ENCODE results near the gene UGT1A6.

UGT1A6 gene

DNA sequence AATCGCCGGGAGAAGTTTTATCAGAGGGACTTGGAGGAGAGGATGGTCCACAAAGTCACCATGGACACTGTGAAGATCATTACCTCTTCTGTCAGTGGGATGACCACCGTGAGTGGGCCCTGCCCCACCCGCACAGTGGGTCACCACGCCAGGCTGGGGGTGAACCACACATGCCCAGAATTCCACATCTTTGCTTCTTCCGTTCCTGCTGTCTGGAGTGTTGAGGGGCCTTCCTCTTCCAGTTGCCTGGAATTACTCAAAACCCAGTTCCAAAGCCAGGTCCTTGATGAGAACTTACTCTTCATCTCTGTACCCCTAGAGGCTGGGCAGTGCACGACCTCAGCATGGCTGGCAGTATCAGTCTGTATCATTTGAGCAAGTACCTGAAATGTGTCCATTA lies 107.5 kb downstream of the UGT1A6 start:
- no peak for DNase-seq (ENCODE audit: low read depth in 3 of 3)

- DNase-seq (ENCODE audit: low read depth in 3 of 3) = no peak
These were observed 108.9 kb downstream of the UGT1A6 start for GRCh38 chr2:233801357-233802131.

DNA sequence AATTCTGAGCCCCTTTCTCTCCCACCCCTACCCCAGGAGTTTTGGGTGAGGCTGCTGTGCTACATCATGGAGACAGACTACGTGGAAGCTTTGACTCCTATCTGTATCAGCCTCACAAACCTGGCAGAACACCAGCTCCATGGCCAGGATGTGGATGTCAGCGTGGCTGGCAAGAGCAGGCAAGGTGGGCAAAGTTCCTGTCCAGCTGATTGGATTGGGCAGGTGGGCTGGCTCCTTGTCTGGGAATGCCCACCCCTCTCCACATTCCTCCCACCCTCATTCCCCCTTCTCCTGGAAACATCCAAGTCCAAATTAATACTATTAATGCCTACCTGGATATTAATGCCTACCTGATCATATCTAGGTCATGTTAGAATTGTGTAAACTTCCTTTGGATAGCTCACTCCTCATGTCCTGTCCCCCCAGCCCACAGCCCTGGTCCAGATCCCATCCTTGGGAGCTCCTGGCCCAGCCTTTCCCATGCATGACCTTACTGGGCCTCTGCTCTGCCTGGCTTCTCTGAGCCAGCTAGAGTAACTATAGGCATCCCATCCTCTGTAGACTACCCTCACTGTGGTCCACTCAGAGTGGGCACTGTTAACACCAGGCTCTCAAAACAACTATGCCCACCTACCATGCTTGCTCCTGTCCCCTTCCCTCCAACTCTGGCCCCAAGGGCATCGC lies 109.6 kb downstream of the UGT1A6 start:
- DNase-seq (ENCODE audit: low read depth in 3 of 3) = no peak

- DNase-seq (ENCODE audit: low read depth in 3 of 3) = no peak
These were observed 110.7 kb downstream of the UGT1A6 start for GRCh38 chr2:233803292-233803911.

GRCh38 chr2:233803994-233804393 lies 111.3 kb downstream of the UGT1A6 start:
- DNase-seq (ENCODE audit: low read depth in 3 of 3) = no peak

DNA sequence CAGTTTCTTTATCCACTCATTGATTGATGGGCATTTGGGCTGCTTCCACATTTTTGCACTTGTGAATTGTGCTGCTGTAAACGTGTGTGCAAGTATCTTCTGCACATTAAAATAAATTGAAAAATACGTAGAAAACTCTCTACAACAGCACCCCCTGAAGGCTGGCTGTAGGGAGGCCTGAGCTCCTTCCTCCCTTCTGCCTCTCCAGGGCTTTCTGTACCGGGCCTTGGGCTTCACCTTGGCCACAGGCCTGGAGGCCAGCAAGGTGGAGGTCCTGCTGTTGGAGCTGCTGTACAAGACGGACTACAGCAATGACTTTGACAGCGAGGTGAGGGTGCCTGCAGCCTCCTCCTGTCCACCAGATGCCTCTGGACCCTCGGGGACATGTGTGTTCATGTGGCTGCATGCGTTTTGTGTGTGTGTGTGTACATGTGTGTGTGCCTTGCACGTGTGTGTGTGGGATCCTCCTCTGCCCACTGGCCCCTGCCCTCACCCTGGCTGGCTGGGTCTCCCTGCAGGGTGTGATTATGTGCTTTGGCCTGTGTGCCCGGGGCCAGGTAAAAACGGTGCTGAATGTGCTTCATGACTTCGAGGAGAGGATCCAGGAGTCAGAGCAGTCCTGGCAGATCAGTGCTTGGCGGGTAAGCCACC lies 114.7 kb downstream of the UGT1A6 start:
- no peak for DNase-seq (ENCODE audit: low read depth in 3 of 3)

DNA sequence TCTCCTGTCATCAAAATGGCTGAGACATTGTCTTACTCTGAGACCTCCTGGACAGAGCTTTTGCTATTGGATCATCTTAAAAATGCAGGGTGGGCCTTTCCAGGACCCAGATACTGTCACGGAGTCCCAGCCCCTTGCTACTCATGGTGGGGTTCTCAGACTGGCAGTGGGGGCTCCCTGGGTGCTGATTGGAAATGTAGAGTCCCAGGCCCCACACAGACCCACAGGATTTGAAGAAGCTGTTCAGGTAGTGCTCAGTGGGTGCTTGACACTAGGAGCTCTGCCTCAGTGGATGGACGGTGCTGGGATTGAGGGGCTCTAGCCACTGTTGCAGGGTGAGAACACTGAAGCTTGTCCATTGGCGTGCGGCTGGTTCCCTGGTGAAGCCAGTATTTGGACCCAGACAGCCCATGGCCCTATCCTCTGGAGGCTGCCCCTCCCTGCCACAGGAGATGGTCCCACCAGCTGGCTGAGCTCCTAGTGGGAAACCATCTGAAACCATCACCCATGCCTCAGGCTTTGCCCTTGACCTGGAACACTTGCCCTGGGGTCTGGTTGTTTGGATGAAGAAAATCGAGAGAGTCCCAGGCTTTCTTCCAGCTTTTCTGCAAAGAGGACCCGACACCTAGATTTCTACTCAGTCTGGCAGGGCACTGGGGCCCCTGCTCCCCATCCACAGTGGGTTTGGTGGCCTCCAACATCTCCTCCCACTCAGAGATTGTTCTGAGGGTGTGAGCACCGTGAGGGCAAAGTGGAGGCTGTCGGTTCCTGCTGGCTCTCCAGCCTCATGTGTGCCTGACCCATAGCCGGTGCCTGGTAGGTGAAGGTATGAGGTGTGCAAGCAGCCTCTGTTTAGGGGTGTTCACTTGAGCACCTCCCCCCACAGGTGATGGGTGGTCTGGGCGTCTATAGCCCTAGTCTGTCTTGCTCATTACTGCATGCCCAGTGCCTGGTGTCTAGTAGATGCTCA lies 115.6 kb downstream of the UGT1A6 start:
- no peak for DNase-seq (ENCODE audit: low read depth in 3 of 3)

DNA sequence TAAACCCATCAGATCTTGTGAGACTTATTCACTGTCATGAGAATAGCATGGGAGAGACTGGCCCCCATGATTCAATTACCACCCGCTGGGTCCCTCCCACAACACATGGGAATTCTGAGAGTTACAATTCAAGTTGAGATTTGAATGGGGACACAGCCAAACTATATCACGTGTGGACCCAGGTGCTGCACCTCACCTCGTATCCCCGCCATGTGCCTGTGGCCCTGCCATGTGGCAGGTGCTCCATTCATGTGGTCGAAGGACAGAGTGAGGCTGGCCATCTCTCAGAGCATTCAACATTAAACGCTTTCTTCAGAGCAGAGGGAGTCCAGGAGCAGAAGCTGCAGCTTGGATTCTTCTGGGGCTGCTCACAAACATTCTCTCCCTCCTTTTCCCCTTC lies 117.7 kb downstream of the UGT1A6 start:
- DNase-seq (ENCODE audit: low read depth in 3 of 3) = no peak

- DNase-seq (ENCODE audit: low read depth in 3 of 3) = no peak
These were observed 118.4 kb downstream of the UGT1A6 start for GRCh38 chr2:233811087-233811486.

DNA sequence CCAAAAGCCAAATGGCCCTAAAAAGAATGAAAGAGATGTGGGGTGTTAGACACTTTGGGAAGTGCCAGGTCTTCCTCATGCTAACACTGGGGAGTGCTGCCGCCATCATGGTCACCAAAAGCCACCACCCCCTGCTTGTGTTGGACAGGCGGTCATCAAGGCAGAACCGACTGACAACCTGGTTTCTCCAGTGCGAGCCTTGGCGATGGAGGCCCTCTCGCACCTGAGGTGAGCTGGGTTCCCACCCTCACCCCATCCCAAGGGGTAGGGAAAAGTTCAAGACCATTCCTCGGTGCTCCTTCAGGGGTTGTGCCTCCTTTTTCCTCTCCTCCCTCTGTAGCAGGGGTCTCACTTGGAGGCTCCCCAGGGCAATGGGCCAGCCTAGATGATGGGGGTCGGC lies 119.0 kb downstream of the UGT1A6 start:
- DNase-seq (ENCODE audit: low read depth in 3 of 3) = no peak

DNA sequence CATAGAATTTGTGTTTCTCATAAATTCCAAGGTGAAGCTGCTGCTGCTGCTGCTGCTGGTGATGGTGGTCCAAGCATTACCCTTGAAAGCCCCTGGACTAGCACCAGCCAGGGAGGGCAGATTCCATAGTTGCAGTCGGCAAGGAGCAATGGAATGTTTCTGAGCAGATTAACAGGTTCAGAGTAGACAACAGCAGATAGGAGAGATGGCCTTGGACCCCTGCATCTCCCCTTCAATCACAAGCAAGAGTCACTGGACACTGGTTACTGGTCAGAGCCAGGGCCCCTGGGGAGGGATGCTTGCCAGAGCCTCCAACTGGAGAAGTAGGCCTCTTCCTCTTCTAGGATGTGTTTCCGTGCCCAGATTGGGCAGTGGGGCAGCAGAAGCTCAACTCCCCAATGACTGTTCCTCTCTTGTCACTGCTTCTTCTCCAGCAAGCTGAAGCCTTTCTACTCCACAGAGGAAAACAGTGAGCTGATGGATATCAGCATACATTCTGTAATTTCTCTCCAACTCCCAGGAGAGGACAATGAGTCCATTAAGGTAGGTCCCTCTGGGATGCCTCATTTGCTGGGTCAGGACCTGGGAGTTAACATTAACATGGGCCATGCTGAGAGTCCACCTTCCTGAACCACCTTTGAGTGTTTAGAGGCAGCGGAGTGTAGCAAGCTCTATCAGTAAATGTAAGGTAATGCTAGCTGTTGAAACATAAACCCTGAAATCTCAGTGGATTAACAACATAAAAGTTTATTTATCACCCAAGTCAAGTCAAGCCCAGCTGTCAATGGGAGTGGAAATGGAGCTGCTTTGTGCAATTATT lies 120.8 kb downstream of the UGT1A6 start:
- no peak for DNase-seq (ENCODE audit: low read depth in 3 of 3)

- DNase-seq (ENCODE audit: low read depth in 3 of 3) = no peak
These were observed 121.6 kb downstream of the UGT1A6 start for GRCh38 chr2:233814056-233814835.

DNA sequence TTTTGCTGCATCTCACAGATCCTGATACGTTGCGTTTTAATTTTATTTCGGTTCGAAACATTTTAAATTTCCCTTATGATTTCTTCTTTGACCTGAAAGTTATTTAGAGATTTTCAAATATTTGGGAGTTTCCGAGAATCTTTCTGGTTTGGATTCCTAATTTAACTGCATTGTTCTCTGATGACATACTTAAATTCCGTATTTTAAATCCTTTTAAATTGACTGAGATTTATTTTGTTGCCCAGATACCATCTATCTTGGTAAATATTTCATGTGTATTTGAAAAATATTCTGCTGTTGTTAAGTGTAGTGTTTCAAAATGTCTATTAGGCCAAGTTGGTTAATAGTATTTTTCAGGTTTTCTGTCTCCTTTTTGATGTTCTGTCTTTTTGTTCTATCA lies 123.2 kb downstream of the UGT1A6 start:
- no peak for DNase-seq (ENCODE audit: low read depth in 3 of 3)

- no peak for DNase-seq (ENCODE audit: low read depth in 3 of 3)
These were observed 123.6 kb downstream of the UGT1A6 start for GRCh38 chr2:233816334-233816733.

GRCh38 chr2:233816771-233817170 lies 124.1 kb downstream of the UGT1A6 start:
- DNase-seq (ENCODE audit: low read depth in 3 of 3) = no peak

DNA sequence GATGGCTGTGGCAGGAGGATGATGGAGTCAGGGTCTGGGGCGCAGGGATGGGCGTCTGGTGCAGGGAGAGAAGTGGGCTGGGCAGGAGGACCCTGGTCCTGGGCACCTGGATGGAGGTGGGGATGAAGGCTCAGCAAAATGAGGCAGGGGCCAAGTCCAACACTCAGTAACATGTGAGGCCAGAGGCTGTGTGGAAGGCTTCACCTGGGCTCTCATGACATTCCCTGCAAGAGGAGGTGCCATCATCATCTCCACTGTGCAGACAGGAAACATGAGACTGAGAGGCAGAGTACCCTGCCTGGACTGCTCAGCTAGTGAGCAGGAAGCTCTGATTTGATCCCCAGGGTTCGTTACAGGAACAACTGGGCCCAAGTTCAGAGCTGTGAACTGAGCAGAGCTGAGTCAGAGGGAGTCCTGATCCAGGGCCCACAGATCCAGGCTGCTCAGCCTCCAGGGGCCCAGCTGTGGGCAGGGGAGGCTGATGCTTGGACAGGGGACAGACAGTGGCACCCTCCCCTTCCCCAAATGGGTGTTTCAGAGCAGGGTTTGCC lies 124.7 kb downstream of the UGT1A6 start:
- DNase-seq (ENCODE audit: low read depth in 3 of 3) = no peak

GRCh38 chr2:233817995-233818638 lies 125.4 kb downstream of the UGT1A6 start:
- no peak for DNase-seq (ENCODE audit: low read depth in 3 of 3)

Measured in stimulated activated CD4-positive, alpha-beta T cell treated with anti-CD3 and anti-CD28 coated beads, TNF-alpha, amount 100 ng/mL, for 48 hours (primary cell).